GM15510 (cell line): ENCODE data around the gene CRACDL.

ENCODE experiments used
- POLR2A ChIP-seq: IDR thresholded peaks from 3 replicates; pipeline ENCODE4 v1.6.1; 2011; ENCODE audit warnings: borderline replicate concordance; ENCODE audit not compliant: insufficient read length; ENCODE audit errors: extremely low read depth

Gene CRACDL

GRCh38 chr2:98914713-98915580 is 21.1 kb downstream of the CRACDL start:
- no peak for TF ChIP-seq POLR2A

- TF ChIP-seq POLR2A, result no peak
Observed at GRCh38 chr2:98913916-98914712, 21.9 kb downstream of the CRACDL start.

GRCh38 chr2:98912957-98913915 is 22.8 kb downstream of the CRACDL start:
- TF ChIP-seq POLR2A, result no peak

- no peak for TF ChIP-seq POLR2A
Observed at GRCh38 chr2:98912221-98912851, 23.7 kb downstream of the CRACDL start.

GRCh38 chr2:98911376-98912154 is 24.5 kb downstream of the CRACDL start:
- no peak for TF ChIP-seq POLR2A

GRCh38 chr2:98911126-98911375 is 25.0 kb downstream of the CRACDL start:
- no peak for TF ChIP-seq POLR2A

- no peak for TF ChIP-seq POLR2A
Observed at GRCh38 chr2:98910349-98911125, 25.5 kb downstream of the CRACDL start.

- TF ChIP-seq POLR2A, result no peak
Observed at GRCh38 chr2:98909317-98910211, 26.5 kb downstream of the CRACDL start.

- no peak for TF ChIP-seq POLR2A
Observed at GRCh38 chr2:98908931-98909316, 27.1 kb downstream of the CRACDL start.

GRCh38 chr2:98907966-98908905 is 27.8 kb downstream of the CRACDL start:
- no peak for TF ChIP-seq POLR2A

GRCh38 chr2:98907385-98907784 is 28.6 kb downstream of the CRACDL start:
- no peak for TF ChIP-seq POLR2A
